HL-60/S4 treated with retinoic acid at 250 ng/mL for 4 days and 3 days (cell line): ENCODE measurements around the gene SOAT2.

Experiments
- in situ Hi-C: fragments of 300-500 bp; cut with MboI; formaldehyde crosslinking; loops from 2 replicates; pipeline ENCODE4 v1.7.0; 2022; ENCODE audit warnings: low sequenced_read_pairs

Gene SOAT2

DNA sequence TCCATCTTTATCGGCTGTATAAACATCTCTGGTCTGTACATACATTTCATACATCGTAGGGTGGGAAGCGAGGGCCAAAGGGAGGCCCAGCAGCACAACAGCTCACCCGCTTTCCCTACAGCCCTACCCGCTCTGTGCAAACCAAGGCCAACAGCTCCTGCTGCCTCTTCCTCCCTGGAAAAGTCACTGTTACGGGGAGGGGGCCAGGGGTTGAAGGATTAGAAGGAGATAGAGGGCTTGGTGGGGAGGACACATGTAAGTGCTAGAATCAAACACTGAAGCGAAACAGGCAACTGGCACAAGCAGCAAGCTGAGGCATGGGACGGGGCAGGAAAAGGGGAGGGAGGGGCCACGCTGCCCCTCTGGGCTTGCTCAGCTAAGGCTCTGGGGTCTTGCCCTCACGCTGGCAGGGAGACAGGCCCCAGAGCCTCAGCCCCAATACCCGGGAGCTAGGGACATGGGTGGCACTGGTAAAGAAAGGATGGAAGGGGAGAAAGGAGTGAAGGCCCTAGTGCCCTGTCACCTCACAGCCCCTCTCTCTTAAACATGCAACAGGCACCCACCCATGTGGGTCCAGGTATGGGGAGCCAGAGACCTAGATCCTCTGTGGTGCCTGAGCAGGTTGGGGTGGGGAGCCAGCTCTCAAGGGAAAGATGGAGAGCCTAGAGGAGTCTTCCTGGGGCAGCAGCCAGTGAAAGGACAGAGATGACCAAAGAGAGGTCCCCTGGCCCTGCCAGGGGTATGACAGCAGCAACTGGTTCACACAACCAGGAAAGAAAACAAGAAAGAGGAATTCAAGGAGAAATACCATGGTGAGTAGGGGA, 38.5 kb upstream of the SOAT2 start:
- in situ Hi-C loops, result loop anchor here (10.0 to 25.0 kb wide), 2 partner anchors 120 to 222 kb away; partner anchors contain the start of genes CSAD, MYG1, PFDN5 and ZNF740

GRCh38 chr12:53065470-53065869, 37.8 kb upstream of the SOAT2 start:
- in situ Hi-C loops, result loop anchor here (10.0 to 25.0 kb wide), 2 partner anchors 119 to 222 kb away; partner anchors contain the start of genes CSAD, MYG1, PFDN5 and ZNF740

GRCh38 chr12:53065975-53066931, 37.0 kb upstream of the SOAT2 start:
- in situ Hi-C loops, result loop anchor here (10.0 to 25.0 kb wide), 2 partner anchors 119 to 221 kb away; partner anchors contain the start of genes CSAD, MYG1, PFDN5 and ZNF740

- in situ Hi-C loops, result loop anchor here (10.0 to 25.0 kb wide), 2 partner anchors 117 to 220 kb away; partner anchors contain the start of genes CSAD, MYG1, PFDN5 and ZNF740
Measured at GRCh38 chr12:53067074-53067992, 36.0 kb upstream of the SOAT2 start.

GRCh38 chr12:53067993-53068770, 35.1 kb upstream of the SOAT2 start:
- in situ Hi-C loops, result loop anchor here (10.0 to 25.0 kb wide), 2 partner anchors 117 to 219 kb away; partner anchors contain the start of genes CSAD, MYG1, PFDN5 and ZNF740

- in situ Hi-C loops, result loop anchor here (10.0 to 25.0 kb wide), 2 partner anchors 116 to 218 kb away; partner anchors contain the start of genes CSAD, MYG1, PFDN5 and ZNF740
Measured at GRCh38 chr12:53068811-53069585, 34.3 kb upstream of the SOAT2 start.

DNA sequence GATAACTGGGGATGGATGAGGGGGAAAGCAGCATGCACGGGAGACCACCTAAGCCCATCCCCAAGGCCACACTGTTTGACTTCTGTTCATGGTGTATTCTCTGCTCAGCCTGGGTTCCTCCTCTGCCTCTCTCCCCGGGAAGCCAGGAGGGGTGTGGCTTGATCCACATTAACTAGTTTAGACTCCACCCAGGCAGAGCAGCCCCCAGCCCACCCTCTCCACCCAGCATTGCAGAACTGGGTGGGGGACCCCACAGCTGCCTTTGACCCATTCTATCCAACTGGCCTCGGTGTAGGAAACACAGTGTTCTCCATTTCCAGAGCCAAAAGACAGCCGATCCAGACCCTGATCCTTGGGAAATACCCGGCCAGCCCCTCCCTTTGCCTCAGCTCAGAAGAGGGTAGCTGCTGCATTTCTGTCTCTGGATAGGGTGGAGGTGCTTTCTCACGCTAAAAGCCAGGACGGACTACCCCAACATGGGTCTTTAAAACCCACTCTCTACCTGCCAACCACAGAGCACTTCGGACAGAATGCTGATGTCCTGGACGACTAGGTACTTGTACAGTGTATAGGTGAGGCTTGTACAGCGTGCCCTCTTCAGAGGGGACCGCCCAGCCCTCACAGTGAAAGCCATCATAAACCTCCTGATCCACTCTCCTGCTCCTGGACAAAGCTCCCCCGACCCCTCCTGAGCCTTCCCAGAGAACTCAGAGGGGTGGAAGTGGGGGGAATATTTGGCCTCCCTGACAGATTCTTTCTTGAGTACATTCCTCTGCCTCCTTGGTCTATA, 33.5 kb upstream of the SOAT2 start:
- in situ Hi-C loops, result loop anchor here (10.0 to 25.0 kb wide), 2 partner anchors 115 to 217 kb away; partner anchors contain the start of genes CSAD, MYG1, PFDN5 and ZNF740

DNA sequence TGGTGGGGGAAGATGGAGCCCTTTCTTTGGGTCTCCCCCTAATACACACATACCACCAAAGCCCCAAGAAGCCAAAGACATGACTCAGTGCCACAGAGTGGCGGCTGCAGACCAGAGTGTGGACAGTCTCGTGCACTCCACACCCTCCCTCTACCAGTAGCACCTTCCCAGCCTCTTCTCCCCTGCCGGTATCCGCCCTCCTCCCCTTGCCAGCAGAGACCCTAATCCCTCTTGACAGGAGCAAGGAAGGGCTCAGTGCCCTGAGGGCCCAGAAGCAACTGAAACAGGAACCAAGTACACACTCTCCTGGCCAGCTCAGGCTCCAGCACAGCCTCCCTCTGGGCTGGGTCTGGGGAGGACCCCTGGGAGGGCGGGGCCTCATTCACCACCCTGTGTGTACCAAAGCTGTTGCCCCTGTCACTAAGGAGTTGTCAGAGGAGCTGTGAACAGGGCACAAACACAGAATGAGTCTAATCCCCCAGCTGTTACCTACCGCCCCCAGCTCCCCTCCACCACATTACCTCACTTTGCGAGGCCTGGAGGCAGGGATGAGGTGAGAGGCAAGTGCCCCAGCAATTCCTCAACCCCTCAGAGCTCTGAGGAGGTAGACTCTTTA, 32.3 kb upstream of the SOAT2 start:
- in situ Hi-C loops, result loop anchor here (25.0 kb wide), 1 partner anchor 216 kb away; the partner anchor contains the start of genes MYG1 and PFDN5

DNA sequence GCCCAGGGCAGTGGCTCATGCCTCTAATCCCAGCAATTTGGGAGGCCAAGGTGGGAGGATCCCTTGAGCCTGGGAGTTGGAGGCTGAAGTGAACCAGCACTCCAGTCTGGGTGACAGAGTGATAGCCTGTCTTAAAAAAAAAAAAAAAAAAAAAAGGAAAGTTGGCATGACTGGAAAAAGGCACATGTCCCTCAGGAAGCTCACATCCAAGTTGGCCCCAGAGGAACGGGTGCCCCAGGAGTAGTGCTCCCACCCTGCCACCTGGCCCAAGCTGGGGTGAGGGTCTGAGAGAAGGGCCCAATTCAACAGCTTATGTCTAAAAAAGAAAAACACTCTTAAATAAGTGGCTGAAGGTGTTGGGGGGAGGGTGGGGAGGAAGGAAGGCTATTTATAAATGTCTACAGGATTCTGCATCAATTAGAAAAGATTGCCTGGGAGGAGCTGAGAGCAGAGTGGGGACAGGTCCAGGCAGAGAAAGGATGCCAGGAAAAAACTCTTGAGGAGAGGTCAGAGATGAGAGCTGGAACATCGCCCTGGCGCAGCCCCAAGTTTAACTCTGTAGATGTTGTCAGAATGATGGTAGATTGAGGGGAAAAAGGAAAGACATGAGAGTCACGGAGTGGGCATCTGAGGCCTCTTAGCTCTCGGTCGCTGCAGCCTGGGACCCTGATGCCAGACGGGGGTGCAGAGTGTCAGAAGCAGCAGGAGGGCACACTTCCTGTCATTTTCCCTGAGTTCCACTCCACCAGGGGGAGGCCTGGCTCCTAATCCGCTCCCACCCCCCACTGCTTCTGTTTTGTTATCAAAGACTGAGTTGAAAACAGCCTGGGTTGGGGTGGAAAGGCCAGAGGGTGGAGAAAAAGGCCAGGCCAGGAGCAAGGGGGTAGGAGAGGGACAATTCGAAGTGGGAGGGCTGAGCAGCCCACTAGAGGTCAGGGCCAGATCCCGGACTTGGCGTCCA, 31.4 kb upstream of the SOAT2 start:
- in situ Hi-C loops, result loop anchor here (25.0 kb wide), 1 partner anchor 215 kb away; the partner anchor contains the start of genes MYG1 and PFDN5

DNA sequence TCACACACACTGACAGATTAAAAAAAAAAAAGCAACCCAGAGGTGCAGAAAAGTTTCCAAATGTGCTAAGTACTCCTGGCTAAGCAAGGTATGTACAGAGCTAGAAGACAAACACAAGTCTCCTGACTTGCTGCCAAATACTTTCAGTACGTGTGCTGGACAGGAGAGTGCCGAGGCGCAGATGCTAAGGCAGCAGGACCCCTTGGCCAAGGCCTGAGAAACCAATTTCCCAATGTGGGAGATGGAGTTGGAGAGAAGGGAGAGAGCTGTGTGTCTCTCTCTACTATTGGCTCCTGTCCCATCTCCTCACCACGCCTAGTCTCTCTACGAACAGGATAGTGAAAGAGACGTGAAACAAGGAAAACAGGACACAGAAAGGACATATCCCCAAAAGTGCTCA, 29.4 kb upstream of the SOAT2 start:
- in situ Hi-C loops, result loop anchor here (25.0 kb wide), 1 partner anchor 213 kb away; the partner anchor contains the start of genes MYG1 and PFDN5

GRCh38 chr12:53074283-53074998, 28.8 kb upstream of the SOAT2 start:
- in situ Hi-C loops, result loop anchor here (25.0 kb wide), 1 partner anchor 213 kb away; the partner anchor contains the start of genes MYG1 and PFDN5

DNA sequence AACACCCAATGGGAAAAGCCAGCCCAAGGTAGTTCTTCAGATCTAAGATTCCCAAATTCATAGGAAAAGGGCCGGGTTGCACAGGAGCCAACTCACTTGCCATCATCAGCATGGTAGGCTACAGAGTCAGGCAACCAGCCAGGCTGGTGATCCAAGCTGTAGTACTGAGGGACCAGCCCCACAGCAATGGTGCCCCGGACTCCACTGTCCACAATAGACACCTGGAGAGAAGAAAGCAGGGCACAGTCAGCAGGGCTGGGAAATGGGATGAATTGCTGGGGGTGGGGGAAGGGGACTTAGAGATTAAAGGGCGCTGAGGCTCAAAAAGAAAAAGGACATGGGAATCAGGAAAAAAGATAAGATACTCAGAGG, 28.3 kb upstream of the SOAT2 start:
- in situ Hi-C loops, result loop anchor here (25.0 kb wide), 1 partner anchor 212 kb away; the partner anchor contains the start of genes MYG1 and PFDN5

GRCh38 chr12:53076461-53076860, 26.8 kb upstream of the SOAT2 start:
- in situ Hi-C loops, result no loop called here

GRCh38 chr12:53077030-53077429, 26.3 kb upstream of the SOAT2 start:
- in situ Hi-C loops, result no loop called here
